ENCODE measurements around the gene NEDD9.

The NEDD9 gene

GRCh38 chr6:11276911-11277274 lies 44.4 kb upstream of the NEDD9 start:
- ATAC-seq, result 0 out of 3 replicates have a peak, but pooled peaks have one; percentile 14
- no peak for TF ChIP-seq POU6F1 (CRISPR knock-in tag; IDR thresholded peaks at IDR 0.05; ENCODE audit: borderline replicate concordance, low read depth)
- TF ChIP-seq ZFP3 (CRISPR knock-in tag; IDR thresholded peaks at IDR 0.05), result no peak
- TF ChIP-seq ZNF8 (CRISPR knock-in tag; IDR thresholded peaks at IDR 0.05), result no peak
- TF ChIP-seq ESRRG (CRISPR knock-in tag; IDR thresholded peaks at IDR 0.05), result no peak
- no peak for TF ChIP-seq CREB5 (CRISPR knock-in tag; IDR thresholded peaks at IDR 0.05; ENCODE audit: low read depth)
- no peak for TF ChIP-seq GLIS3 (CRISPR knock-in tag; IDR thresholded peaks at IDR 0.05)
- TF ChIP-seq, protein P1, sequence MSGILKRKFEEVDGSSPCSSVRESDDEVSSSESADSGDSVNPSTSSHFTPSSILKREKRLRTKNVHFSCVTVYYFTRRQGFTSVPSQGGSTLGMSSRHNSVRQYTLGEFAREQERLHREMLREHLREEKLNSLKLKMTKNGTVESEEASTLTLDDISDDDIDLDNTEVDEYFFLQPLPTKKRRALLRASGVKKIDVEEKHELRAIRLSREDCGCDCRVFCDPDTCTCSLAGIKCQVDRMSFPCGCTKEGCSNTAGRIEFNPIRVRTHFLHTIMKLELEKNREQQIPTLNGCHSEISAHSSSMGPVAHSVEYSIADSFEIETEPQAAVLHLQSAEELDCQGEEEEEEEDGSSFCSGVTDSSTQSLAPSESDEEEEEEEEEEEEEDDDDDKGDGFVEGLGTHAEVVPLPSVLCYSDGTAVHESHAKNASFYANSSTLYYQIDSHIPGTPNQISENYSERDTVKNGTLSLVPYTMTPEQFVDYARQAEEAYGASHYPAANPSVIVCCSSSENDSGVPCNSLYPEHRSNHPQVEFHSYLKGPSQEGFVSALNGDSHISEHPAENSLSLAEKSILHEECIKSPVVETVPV (CRISPR knock-in tag; IDR thresholded peaks at IDR 0.05), result no peak
- no peak for TF ChIP-seq PPARA (CRISPR knock-in tag; IDR thresholded peaks at IDR 0.05; ENCODE audit: borderline replicate concordance)

GRCh38 chr6:11276228-11276627 lies 43.8 kb upstream of the NEDD9 start:
- TF ChIP-seq ZFP3 (CRISPR knock-in tag; IDR thresholded peaks at IDR 0.05) (no peak), ZFP30 (CRISPR knock-in tag; IDR thresholded peaks at IDR 0.05) (no peak), ARNTL (CRISPR knock-in tag; IDR thresholded peaks at IDR 0.05; ENCODE audit: borderline replicate concordance, low read depth) (no peak), GLIS3 (CRISPR knock-in tag; IDR thresholded peaks at IDR 0.05) (no peak), PPARA (CRISPR knock-in tag; IDR thresholded peaks at IDR 0.05; ENCODE audit: borderline replicate concordance) (no peak), ISL1 (CRISPR knock-in tag; IDR thresholded peaks at IDR 0.05) (no peak), BACH2 (CRISPR knock-in tag; IDR thresholded peaks at IDR 0.05; ENCODE audit: borderline replicate concordance) (no peak), ZC3H10 (CRISPR knock-in tag; IDR thresholded peaks at IDR 0.05) (no peak), CSDC2 (CRISPR knock-in tag; IDR thresholded peaks at IDR 0.05) (no peak), OSR1 (CRISPR knock-in tag; IDR thresholded peaks at IDR 0.05) (no peak)
- TF ChIP-seq, protein P2, sequence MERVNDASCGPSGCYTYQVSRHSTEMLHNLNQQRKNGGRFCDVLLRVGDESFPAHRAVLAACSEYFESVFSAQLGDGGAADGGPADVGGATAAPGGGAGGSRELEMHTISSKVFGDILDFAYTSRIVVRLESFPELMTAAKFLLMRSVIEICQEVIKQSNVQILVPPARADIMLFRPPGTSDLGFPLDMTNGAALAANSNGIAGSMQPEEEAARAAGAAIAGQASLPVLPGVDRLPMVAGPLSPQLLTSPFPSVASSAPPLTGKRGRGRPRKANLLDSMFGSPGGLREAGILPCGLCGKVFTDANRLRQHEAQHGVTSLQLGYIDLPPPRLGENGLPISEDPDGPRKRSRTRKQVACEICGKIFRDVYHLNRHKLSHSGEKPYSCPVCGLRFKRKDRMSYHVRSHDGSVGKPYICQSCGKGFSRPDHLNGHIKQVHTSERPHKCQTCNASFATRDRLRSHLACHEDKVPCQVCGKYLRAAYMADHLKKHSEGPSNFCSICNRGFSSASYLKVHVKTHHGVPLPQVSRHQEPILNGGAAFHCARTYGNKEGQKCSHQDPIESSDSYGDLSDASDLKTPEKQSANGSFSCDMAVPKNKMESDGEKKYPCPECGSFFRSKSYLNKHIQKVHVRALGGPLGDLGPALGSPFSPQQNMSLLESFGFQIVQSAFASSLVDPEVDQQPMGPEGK (CRISPR knock-in tag; IDR thresholded peaks at IDR 0.05; ENCODE audit: borderline replicate concordance), result no peak
- ATAC-seq, result no peak

DNA sequence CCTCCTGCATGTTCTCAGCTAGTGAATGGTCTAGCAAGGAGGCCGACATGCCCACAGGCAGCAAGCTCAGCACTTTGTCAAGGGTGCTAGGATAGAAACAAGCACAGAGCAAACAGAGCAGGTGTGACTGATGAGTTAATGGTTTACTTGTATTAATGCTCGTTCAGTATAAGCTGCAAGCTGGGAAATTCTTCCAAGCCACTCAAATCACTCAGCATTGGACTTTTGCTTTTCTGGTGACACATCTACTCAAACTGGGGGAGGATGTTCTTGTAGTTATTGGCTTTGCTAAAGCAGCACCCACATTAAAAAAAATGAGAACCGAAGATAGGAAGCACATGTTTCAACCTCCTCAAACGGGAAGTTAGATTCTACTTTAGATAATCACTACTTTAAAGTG lies 43.1 kb upstream of the NEDD9 start:
- ATAC-seq, result no peak
- no peak for TF ChIP-seq PPARA (CRISPR knock-in tag; IDR thresholded peaks at IDR 0.05; ENCODE audit: borderline replicate concordance)

GRCh38 chr6:11273406-11274065 lies 41.1 kb upstream of the NEDD9 start:
- no peak for ATAC-seq
- TF ChIP-seq ZNF8 (CRISPR knock-in tag; IDR thresholded peaks at IDR 0.05) (no peak), POU6F1 (CRISPR knock-in tag; IDR thresholded peaks at IDR 0.05; ENCODE audit: borderline replicate concordance, low read depth) (no peak), TCF4 (CRISPR knock-in tag; IDR thresholded peaks at IDR 0.05; ENCODE audit: borderline replicate concordance) (no peak)

All from SK-N-SH treated with all-trans-retinoic acid at 6 μM for 48 hours (cell line).